HEK293 (cell line): Measurements from ENCODE around the gene CHMP3.

ENCODE experiments used
- CTCF ChIA-PET: fragments of 350-600 bp; formaldehyde crosslinking; extraction: SDS; loops from one replicate; lab custom pipeline; 2021; ENCODE audit warnings: antibody characterized with exemption; lab: Yijun Ruan, JAX
- POLR2A ChIA-PET: fragments of 300-600 bp; formaldehyde crosslinking; extraction: SDS; loops from one replicate; lab custom pipeline; 2020; ENCODE audit warnings: antibody characterized with exemption, inconsistent platforms; lab: Yijun Ruan, JAX
- H3K27ac ChIP-seq: fragments of 200-500 bp; sonication (Bioruptor generic); 2 replicates; pipeline ENCODE4 v1.5.1; 2014; ENCODE audit warnings: low read depth, low read length, control low read depth, inconsistent platforms; ENCODE audit errors: extremely low read depth
- H3K36me3 ChIP-seq, 2 experiments: fragments of 200-500 bp in 1 of 2; sonication (Bioruptor generic) in 1 of 2; 1 replicate in 1 of 2; 2 replicates in 1 of 2; pipeline ENCODE4 v1.5.1; 2014 to 2017; ENCODE audit warnings: inconsistent platforms in 2 of 2, low read length in 2 of 2; ENCODE audit not compliant: control insufficient read depth in 2 of 2, insufficient read depth in 1 of 2
- H3K4me1 ChIP-seq: fragments of 200-500 bp; sonication (Bioruptor generic); 2 replicates; pipeline ENCODE4 v1.5.1; 2014; ENCODE audit warnings: mild to moderate bottlenecking, low read length, inconsistent platforms; ENCODE audit not compliant: control insufficient read depth, insufficient read depth
- H3K4me3 ChIP-seq: 2 replicates; pipeline ENCODE4 v1.5.1; 2011; ENCODE audit warnings: low read depth, mild to moderate bottlenecking, control low read depth, low read length, moderate library complexity
- H3K9me3 ChIP-seq: fragments of 200-500 bp; sonication (Bioruptor generic); 2 replicates; pipeline ENCODE4 v1.5.1; 2014; ENCODE audit warnings: low read depth, low read length, inconsistent platforms; ENCODE audit not compliant: control insufficient read depth, insufficient read depth
- GLI2 ChIP-seq: fragments of 450-650 bp; formaldehyde crosslinking; IDR thresholded peaks from 2 replicates; pipeline ENCODE4; 2017; ENCODE audit warnings: missing biosample characterization, missing genetic modification characterization, low read depth, borderline replicate concordance
- GLIS2 ChIP-seq: fragments of 450-650 bp; formaldehyde crosslinking; IDR thresholded peaks from 2 replicates; pipeline ENCODE4 v1.5.1; 2016; ENCODE audit warnings: missing biosample characterization, missing genetic modification characterization
- HOXC10 ChIP-seq: sonication (generic); formaldehyde crosslinking; IDR thresholded peaks from 2 replicates; pipeline ENCODE4 v1.8.1; 2023; ENCODE audit warnings: mild to moderate bottlenecking, missing genetic modification reagents
- MZF1 ChIP-seq: fragments of 450-650 bp; formaldehyde crosslinking; IDR thresholded peaks from 2 replicates; pipeline ENCODE4 v1.5.1; 2017; ENCODE audit warnings: missing biosample characterization, missing genetic modification characterization, borderline replicate concordance
- OSR2 ChIP-seq: fragments of 450-650 bp; formaldehyde crosslinking; IDR thresholded peaks from 2 replicates; pipeline ENCODE4 v1.5.1; 2016; ENCODE audit warnings: missing biosample characterization, missing genetic modification characterization
- OVOL3 ChIP-seq: fragments of 450-650 bp; formaldehyde crosslinking; IDR thresholded peaks from 2 replicates; pipeline ENCODE4 v1.5.1; 2016; ENCODE audit warnings: missing biosample characterization, missing genetic modification characterization
- WT1 ChIP-seq: fragments of 450-650 bp; formaldehyde crosslinking; IDR thresholded peaks from 2 replicates; pipeline ENCODE4 v1.5.1; 2016; ENCODE audit warnings: missing biosample characterization, missing genetic modification characterization
- YY1 ChIP-seq: fragments of 450-650 bp; formaldehyde crosslinking; IDR thresholded peaks from 2 replicates; pipeline ENCODE4 v1.5.1; 2018; ENCODE audit warnings: missing biosample characterization, missing genetic modification characterization
- ZBTB21 ChIP-seq: fragments of 450-650 bp; formaldehyde crosslinking; IDR thresholded peaks from 2 replicates; pipeline ENCODE4 v1.5.1; 2017; ENCODE audit warnings: missing biosample characterization, missing genetic modification characterization
- ZFP37 ChIP-seq: fragments of 450-650 bp; formaldehyde crosslinking; IDR thresholded peaks from 2 replicates; pipeline ENCODE4 v1.5.1; 2016; ENCODE audit warnings: missing biosample characterization, missing genetic modification characterization
- ZNF10 ChIP-seq: fragments of 450-650 bp; formaldehyde crosslinking; IDR thresholded peaks from 2 replicates; pipeline ENCODE4 v1.5.1; 2017; ENCODE audit warnings: missing biosample characterization, missing genetic modification characterization
- ZNF155 ChIP-seq: fragments of 450-650 bp; formaldehyde crosslinking; IDR thresholded peaks from 2 replicates; pipeline ENCODE4 v1.5.1; 2016; ENCODE audit warnings: missing biosample characterization, missing genetic modification characterization
- ZNF23 ChIP-seq: fragments of 450-650 bp; formaldehyde crosslinking; IDR thresholded peaks from 2 replicates; pipeline ENCODE4 v1.5.1; 2016; ENCODE audit warnings: missing biosample characterization, missing genetic modification characterization, borderline replicate concordance
- ZNF324 ChIP-seq: fragments of 450-650 bp; formaldehyde crosslinking; IDR thresholded peaks from 2 replicates; pipeline ENCODE4 v1.5.1; 2016; ENCODE audit warnings: missing biosample characterization, missing genetic modification characterization
- ZNF341 ChIP-seq: fragments of 450-650 bp; formaldehyde crosslinking; IDR thresholded peaks from 2 replicates; pipeline ENCODE4; 2016; ENCODE audit warnings: low read depth, missing biosample characterization, missing genetic modification characterization
- ZNF426 ChIP-seq: fragments of 450-650 bp; formaldehyde crosslinking; IDR thresholded peaks from 2 replicates; pipeline ENCODE4 v1.5.1; 2017; ENCODE audit warnings: missing biosample characterization, missing genetic modification characterization, mild to moderate bottlenecking, inconsistent platforms, moderate library complexity
- ZNF510 ChIP-seq: fragments of 450-650 bp; formaldehyde crosslinking; IDR thresholded peaks from 2 replicates; pipeline ENCODE4 v1.5.1; 2018; ENCODE audit warnings: mild to moderate bottlenecking, missing genetic modification characterization, missing biosample characterization; ENCODE audit not compliant: insufficient replicate concordance
- ZNF530 ChIP-seq: fragments of 450-650 bp; formaldehyde crosslinking; IDR thresholded peaks from 2 replicates; pipeline ENCODE4 v1.5.1; 2016; ENCODE audit warnings: low read depth, missing biosample characterization, missing genetic modification characterization
- ZNF561 ChIP-seq: fragments of 450-650 bp; IDR thresholded peaks from 2 replicates; pipeline ENCODE4 v1.5.1; 2018; ENCODE audit warnings: missing biosample characterization, missing genetic modification characterization, borderline replicate concordance
- ZNF571 ChIP-seq: fragments of 450-650 bp; formaldehyde crosslinking; IDR thresholded peaks from 2 replicates; pipeline ENCODE4 v1.5.0; 2017; ENCODE audit warnings: missing biosample characterization, missing genetic modification characterization
- ZNF654 ChIP-seq: fragments of 450-650 bp; formaldehyde crosslinking; IDR thresholded peaks from 2 replicates; pipeline ENCODE4 v1.5.1; 2016; ENCODE audit warnings: low read depth, missing biosample characterization, missing genetic modification characterization
- ZNF670 ChIP-seq: fragments of 450-650 bp; formaldehyde crosslinking; IDR thresholded peaks from 2 replicates; pipeline ENCODE4 v1.5.1; 2016; ENCODE audit warnings: missing biosample characterization, missing genetic modification characterization, low read depth
- ZNF747 ChIP-seq: fragments of 450-650 bp; formaldehyde crosslinking; IDR thresholded peaks from 2 replicates; pipeline ENCODE4 v1.5.1; 2016; ENCODE audit warnings: missing biosample characterization, missing genetic modification characterization
- ZNF792 ChIP-seq: fragments of 450-650 bp; formaldehyde crosslinking; IDR thresholded peaks from 2 replicates; pipeline ENCODE4 v1.5.1; 2016; ENCODE audit warnings: missing biosample characterization, missing genetic modification characterization
- TF ChIP-seq, protein P1 (sequence below): fragments of 450-650 bp; formaldehyde crosslinking; IDR thresholded peaks from 2 replicates; pipeline ENCODE4 v1.5.1; 2016; ENCODE audit warnings: missing biosample characterization, missing genetic modification characterization
- TF ChIP-seq, protein P2 (sequence below): fragments of 450-650 bp; formaldehyde crosslinking; IDR thresholded peaks from 2 replicates; pipeline ENCODE4 v1.5.1; 2016; ENCODE audit warnings: missing biosample characterization, missing genetic modification characterization, low read depth
- TF ChIP-seq, protein P3 (sequence below): fragments of 450-650 bp; formaldehyde crosslinking; IDR thresholded peaks from 2 replicates; pipeline ENCODE4 v1.5.1; 2016; ENCODE audit warnings: missing biosample characterization, missing genetic modification characterization
- TF ChIP-seq, protein P4 (sequence below): fragments of 450-650 bp; formaldehyde crosslinking; IDR thresholded peaks from 2 replicates; pipeline ENCODE4 v1.5.1; 2016; ENCODE audit warnings: missing biosample characterization, missing genetic modification characterization

CHMP3 gene

DNA sequence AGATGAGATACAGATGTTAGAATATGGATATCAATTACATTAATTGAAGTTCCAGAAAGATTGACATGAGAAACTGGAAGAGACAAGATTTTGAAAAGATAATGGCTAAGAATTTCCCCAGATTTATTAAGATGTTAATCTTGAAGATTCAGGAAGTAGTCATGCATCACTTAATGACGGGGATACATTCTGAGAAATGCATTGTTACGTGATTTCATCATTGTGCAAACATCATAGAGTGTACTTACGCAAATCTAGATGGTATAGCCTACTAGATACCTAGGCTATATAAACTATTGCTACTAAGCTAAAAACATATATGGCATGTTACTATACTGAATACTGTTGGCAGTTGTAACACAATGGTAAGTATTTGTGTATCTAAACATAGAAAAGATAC is 6.8 kb upstream of the CHMP3 start:
- no peaks in the 10 kb centered on the region for H3K4me1 ChIP-seq
- no peak overlapping the region for H3K27ac ChIP-seq
- H3K9me3 ChIP-seq, result no peaks in the 10 kb centered on the region
- no peak overlapping the region for H3K4me3 ChIP-seq
- POLR2A ChIA-PET, result no interaction called here
- CTCF ChIA-PET, result no interaction called here
- TF ChIP-seq ZNF426 (tag by site-specific recombination), result no peak
- TF ChIP-seq, protein P1, sequence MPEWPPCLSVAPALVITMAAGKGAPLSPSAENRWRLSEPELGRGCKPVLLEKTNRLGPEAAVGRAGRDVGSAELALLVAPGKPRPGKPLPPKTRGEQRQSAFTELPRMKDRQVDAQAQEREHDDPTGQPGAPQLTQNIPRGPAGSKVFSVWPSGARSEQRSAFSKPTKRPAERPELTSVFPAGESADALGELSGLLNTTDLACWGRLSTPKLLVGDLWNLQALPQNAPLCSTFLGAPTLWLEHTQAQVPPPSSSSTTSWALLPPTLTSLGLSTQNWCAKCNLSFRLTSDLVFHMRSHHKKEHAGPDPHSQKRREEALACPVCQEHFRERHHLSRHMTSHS, result no peak
- no peak for TF ChIP-seq ZNF23 (tag by site-specific recombination)
- TF ChIP-seq HOXC10 (CRISPR knock-in tag), result no peak
- TF ChIP-seq ZNF571 (tag by site-specific recombination), result no peak
- TF ChIP-seq, protein P2, sequence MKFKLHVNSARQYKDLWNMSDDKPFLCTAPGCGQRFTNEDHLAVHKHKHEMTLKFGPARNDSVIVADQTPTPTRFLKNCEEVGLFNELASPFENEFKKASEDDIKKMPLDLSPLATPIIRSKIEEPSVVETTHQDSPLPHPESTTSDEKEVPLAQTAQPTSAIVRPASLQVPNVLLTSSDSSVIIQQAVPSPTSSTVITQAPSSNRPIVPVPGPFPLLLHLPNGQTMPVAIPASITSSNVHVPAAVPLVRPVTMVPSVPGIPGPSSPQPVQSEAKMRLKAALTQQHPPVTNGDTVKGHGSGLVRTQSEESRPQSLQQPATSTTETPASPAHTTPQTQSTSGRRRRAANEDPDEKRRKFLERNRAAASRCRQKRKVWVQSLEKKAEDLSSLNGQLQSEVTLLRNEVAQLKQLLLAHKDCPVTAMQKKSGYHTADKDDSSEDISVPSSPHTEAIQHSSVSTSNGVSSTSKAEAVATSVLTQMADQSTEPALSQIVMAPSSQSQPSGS (tag by site-specific recombination), result no peak
- no peak for TF ChIP-seq GLIS2 (tag by site-specific recombination)
- TF ChIP-seq ZNF510 (tag by site-specific recombination), result no peak
- no peak for TF ChIP-seq ZNF670 (tag by site-specific recombination)
- no peak for TF ChIP-seq ZNF530
- no peaks in the 10 kb centered on the region for H3K36me3 ChIP-seq

DNA sequence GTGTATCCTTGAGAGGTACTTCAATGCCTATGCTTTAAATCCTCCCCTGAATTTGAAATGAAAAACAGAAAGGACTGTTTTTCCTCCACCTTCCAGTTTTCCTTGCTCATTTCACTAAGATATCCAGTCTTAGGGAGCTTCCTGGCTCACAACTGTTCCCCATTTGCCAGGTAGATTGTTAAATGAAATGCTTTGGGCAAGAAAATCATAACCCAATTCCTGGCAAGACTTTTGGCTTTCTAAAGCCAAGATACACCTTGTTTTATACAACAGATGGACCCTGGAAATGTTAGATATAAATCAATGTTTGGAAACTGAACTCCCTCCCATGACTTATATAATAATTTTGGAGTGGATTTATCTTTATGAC is 3.6 kb upstream of the CHMP3 start:
- ChIA-PET CTCF (no interaction called here), POLR2A (no interaction called here)
- Histone ChIP-seq H3K9me3 (no peaks in the 10 kb centered on the region), H3K4me3 (no peak overlapping the region), H3K36me3 (no peaks in the 10 kb centered on the region), H3K4me1 (peaks cover 4% of the 10 kb centered on the region; the same call in 1 of the 2 replicates), H3K27ac (no peak overlapping the region)
- no peak for TF ChIP-seq ZFP37 (tag by site-specific recombination)
- TF ChIP-seq YY1 (tag by site-specific recombination), result no peak
- TF ChIP-seq, protein P3, sequence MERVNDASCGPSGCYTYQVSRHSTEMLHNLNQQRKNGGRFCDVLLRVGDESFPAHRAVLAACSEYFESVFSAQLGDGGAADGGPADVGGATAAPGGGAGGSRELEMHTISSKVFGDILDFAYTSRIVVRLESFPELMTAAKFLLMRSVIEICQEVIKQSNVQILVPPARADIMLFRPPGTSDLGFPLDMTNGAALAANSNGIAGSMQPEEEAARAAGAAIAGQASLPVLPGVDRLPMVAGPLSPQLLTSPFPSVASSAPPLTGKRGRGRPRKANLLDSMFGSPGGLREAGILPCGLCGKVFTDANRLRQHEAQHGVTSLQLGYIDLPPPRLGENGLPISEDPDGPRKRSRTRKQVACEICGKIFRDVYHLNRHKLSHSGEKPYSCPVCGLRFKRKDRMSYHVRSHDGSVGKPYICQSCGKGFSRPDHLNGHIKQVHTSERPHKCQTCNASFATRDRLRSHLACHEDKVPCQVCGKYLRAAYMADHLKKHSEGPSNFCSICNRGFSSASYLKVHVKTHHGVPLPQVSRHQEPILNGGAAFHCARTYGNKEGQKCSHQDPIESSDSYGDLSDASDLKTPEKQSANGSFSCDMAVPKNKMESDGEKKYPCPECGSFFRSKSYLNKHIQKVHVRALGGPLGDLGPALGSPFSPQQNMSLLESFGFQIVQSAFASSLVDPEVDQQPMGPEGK, result no peak
- TF ChIP-seq ZNF561, result no peak
- TF ChIP-seq ZNF747 (tag by site-specific recombination), result no peak
- no peak for TF ChIP-seq MZF1
- TF ChIP-seq ZNF155, result no peak
- no peak for TF ChIP-seq WT1 (tag by site-specific recombination)
- no peak for TF ChIP-seq ZNF654 (tag by site-specific recombination)
- no peak for TF ChIP-seq ZNF792
- no peak for TF ChIP-seq ZNF341 (tag by site-specific recombination)
- TF ChIP-seq, protein P4, sequence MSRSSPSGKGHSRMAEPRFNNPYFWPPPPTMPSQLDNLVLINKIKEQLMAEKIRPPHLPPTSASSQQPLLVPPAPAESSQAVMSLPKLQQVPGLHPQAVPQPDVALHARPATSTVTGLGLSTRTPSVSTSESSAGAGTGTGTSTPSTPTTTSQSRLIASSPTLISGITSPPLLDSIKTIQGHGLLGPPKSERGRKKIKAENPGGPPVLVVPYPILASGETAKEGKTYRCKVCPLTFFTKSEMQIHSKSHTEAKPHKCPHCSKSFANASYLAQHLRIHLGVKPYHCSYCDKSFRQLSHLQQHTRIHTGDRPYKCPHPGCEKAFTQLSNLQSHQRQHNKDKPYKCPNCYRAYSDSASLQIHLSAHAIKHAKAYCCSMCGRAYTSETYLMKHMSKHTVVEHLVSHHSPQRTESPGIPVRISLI (tag by site-specific recombination), result no peak
- TF ChIP-seq GLI2 (tag by site-specific recombination), result no peak
- no peak for TF ChIP-seq OVOL3 (tag by site-specific recombination)
- TF ChIP-seq ZNF324 (tag by site-specific recombination), result no peak
- TF ChIP-seq OSR2 (tag by site-specific recombination), result no peak
- no peak for TF ChIP-seq ZNF10 (tag by site-specific recombination)
- no peak for TF ChIP-seq ZBTB21 (tag by site-specific recombination)
